IMR-90 (cell line): ENCODE results near the gene PRR14L. TPM values are rescaled to one million over a fixed set of nuclear protein-coding genes. Genes with fewer than 3 reads are reported as not detected.
A peak's percentile ranks its signal among the peaks of the same experiment; 100 is the strongest.

Source experiments
- ATAC-seq: fragments of 200-7000 bp; cut with Tn5 transposase; 2 replicates; pipeline ENCODE4 v1.9.1; 2020; ENCODE audit warnings: low read depth, mild to moderate bottlenecking, moderate library complexity
- BruUV-seq: library from RNA; stranded (reverse); fragments of 400-500 nt; replicated peaks from 2 replicates; lab custom pipeline; 2021; lab: Mats Ljungman, UMichigan
- CTCF ChIA-PET: fragments of 300-600 bp; formaldehyde crosslinking; extraction: SDS; loops from one replicate; lab custom pipeline; 2021; ENCODE audit warnings: antibody characterized with exemption; lab: Yijun Ruan, JAX
- POLR2A ChIA-PET: fragments of 300-600 bp; sonication (Branson Sonifier 250); formaldehyde crosslinking; loops from one replicate; lab custom pipeline; 2022; ENCODE audit warnings: antibody characterized with exemption; ENCODE audit not compliant: unreplicated experiment; lab: Charles Lee
- DNase-seq: peaks from one replicate; pipeline ENCODE4 v3.0.0; 2013
- H2AFZ ChIP-seq: replicated peaks from 2 replicates; pipeline ENCODE3; 2013; ENCODE audit warnings: low read length, mild to moderate bottlenecking; ENCODE audit not compliant: poor library complexity
- H2AK5ac ChIP-seq: 2 replicates; pipeline ENCODE4 v1.6.1; 2013; ENCODE audit warnings: low read depth, low read length, inconsistent platforms
- H2AK9ac ChIP-seq: replicated peaks from 2 replicates; pipeline ENCODE3; 2013; ENCODE audit warnings: mild to moderate bottlenecking, low read depth, low read length, moderate library complexity; ENCODE audit not compliant: poor library complexity
- H2BK120ac ChIP-seq: 2 replicates; pipeline ENCODE4 v1.6.1; 2013; ENCODE audit warnings: low read depth, low read length, inconsistent platforms
- H2BK15ac ChIP-seq: 3 replicates; pipeline ENCODE4 v1.6.1; 2013; ENCODE audit warnings: low read depth, low read length, inconsistent platforms
- H2BK20ac ChIP-seq: 2 replicates; pipeline ENCODE4 v1.6.1; 2013; ENCODE audit warnings: low read depth, mild to moderate bottlenecking, inconsistent platforms, low read length, moderate library complexity
- H2BK5ac ChIP-seq: 2 replicates; pipeline ENCODE4 v1.6.1; 2013; ENCODE audit warnings: mild to moderate bottlenecking, low read depth, low read length, inconsistent platforms; ENCODE audit not compliant: poor library complexity, severe bottlenecking
- H3K14ac ChIP-seq: replicated peaks from 2 replicates; pipeline ENCODE4 v1.6.1; 2013; ENCODE audit warnings: low read depth, low read length, inconsistent platforms
- H3K18ac ChIP-seq: 2 replicates; pipeline ENCODE4 v1.6.1; 2013; ENCODE audit warnings: low read depth, low read length, control low read depth
- H3K23ac ChIP-seq: 2 replicates; pipeline ENCODE4 v1.6.1; 2013; ENCODE audit warnings: low read depth, low read length, inconsistent platforms
- H3K27ac ChIP-seq: 2 replicates; pipeline ENCODE4 v1.5.1; 2013; ENCODE audit warnings: mild to moderate bottlenecking, control low read depth, low read length; ENCODE audit not compliant: insufficient read depth
- H3K27me3 ChIP-seq: 2 replicates; pipeline ENCODE4 v1.6.1; 2013; ENCODE audit warnings: low read length; ENCODE audit not compliant: control insufficient read depth, insufficient read depth
- H3K36me3 ChIP-seq: 2 replicates; pipeline ENCODE4 v1.6.1; 2013; ENCODE audit warnings: low read length, mixed read lengths; ENCODE audit not compliant: control insufficient read depth, insufficient read depth
- H3K4ac ChIP-seq: 2 replicates; pipeline ENCODE4 v1.6.1; 2013; ENCODE audit warnings: low read depth, low read length, inconsistent platforms
- H3K4me1 ChIP-seq: 2 replicates; pipeline ENCODE4 v1.6.1; 2013; ENCODE audit warnings: low read length, mixed read lengths; ENCODE audit not compliant: control insufficient read depth, insufficient read depth
- H3K4me2 ChIP-seq: 2 replicates; pipeline ENCODE4 v1.6.1; 2013; ENCODE audit warnings: low read depth, mild to moderate bottlenecking, control low read depth, low read length, moderate library complexity
- H3K4me3 ChIP-seq: 2 replicates; pipeline ENCODE4 v1.5.1; 2013; ENCODE audit warnings: low read depth, mild to moderate bottlenecking, control low read depth, low read length, moderate library complexity; ENCODE audit not compliant: insufficient read depth
- H3K56ac ChIP-seq: 2 replicates; pipeline ENCODE4 v1.6.1; 2013; ENCODE audit warnings: low read length, inconsistent platforms; ENCODE audit not compliant: insufficient read depth; ENCODE audit errors: extremely low read depth
- H3K79me1 ChIP-seq, 2 experiments: 2 replicates each; pipeline ENCODE4 v1.6.1; 2013; ENCODE audit warnings: low read length in 2 of 2, inconsistent platforms in 1 of 2, low read depth in 1 of 2
- H3K9ac ChIP-seq: 2 replicates; pipeline ENCODE4 v1.6.1; 2013; ENCODE audit warnings: low read depth, low read length, control low read depth
- H3K9me1 ChIP-seq: 2 replicates; pipeline ENCODE4 v1.6.1; 2013; ENCODE audit warnings: low read length, inconsistent platforms; ENCODE audit not compliant: insufficient read depth
- H3K9me3 ChIP-seq: 2 replicates; pipeline ENCODE4 v1.6.1; 2013; ENCODE audit warnings: low read length; ENCODE audit not compliant: control insufficient read depth, insufficient read depth
- H4K20me1 ChIP-seq: 2 replicates; pipeline ENCODE4 v1.6.1; 2013; ENCODE audit warnings: low read length, inconsistent platforms; ENCODE audit not compliant: insufficient read depth
- H4K5ac ChIP-seq: 2 replicates; pipeline ENCODE4 v1.6.1; 2013; ENCODE audit warnings: mild to moderate bottlenecking, low read depth, low read length, control low read depth
- H4K8ac ChIP-seq, 2 experiments: 2 replicates each; pipeline ENCODE4 v1.6.1; 2013; ENCODE audit warnings: low read depth in 2 of 2, low read length in 2 of 2, control low read depth in 1 of 2, inconsistent platforms in 1 of 2
- H4K91ac ChIP-seq: 2 replicates; pipeline ENCODE4 v1.6.1; 2013; ENCODE audit warnings: low read depth, low read length, inconsistent platforms; ENCODE audit not compliant: insufficient read depth
- BHLHE40 ChIP-seq: fragments of 150-350 bp; IDR thresholded peaks from 2 replicates; pipeline ENCODE4 v1.6.1; 2016; ENCODE audit warnings: mild to moderate bottlenecking, low read depth, low read length
- CEBPB ChIP-seq: IDR thresholded peaks from 2 replicates; pipeline ENCODE4 v1.6.1; 2012; ENCODE audit warnings: low read depth, low read length, improper control_type of control experiment
- CHD1 ChIP-seq: IDR thresholded peaks from 2 replicates; pipeline ENCODE4 v1.6.1; 2012; ENCODE audit warnings: low read depth, low read length, improper control_type of control experiment
- CTCF ChIP-seq: conservative IDR thresholded peaks from 2 replicates; pipeline ENCODE4 v1.5.1; 2012; ENCODE audit warnings: mild to moderate bottlenecking, low read depth, low read length, improper control_type of control experiment
- ELK1 ChIP-seq: fragments of 150-350 bp; IDR thresholded peaks from 2 replicates; pipeline ENCODE4 v1.6.1; 2016; ENCODE audit warnings: low read depth, mild to moderate bottlenecking, low read length, moderate library complexity, borderline replicate concordance
- FOS ChIP-seq: fragments of 150-350 bp; IDR thresholded peaks from 2 replicates; pipeline ENCODE4 v1.6.1; 2016; ENCODE audit warnings: low read depth, low read length
- MAFK ChIP-seq: IDR thresholded peaks from 2 replicates; pipeline ENCODE4 v1.6.1; 2012; ENCODE audit warnings: low read depth, low read length, improper control_type of control experiment
- MAZ ChIP-seq: IDR thresholded peaks from 2 replicates; pipeline ENCODE4 v1.6.1; 2012; ENCODE audit warnings: low read depth, mild to moderate bottlenecking, low read length, improper control_type of control experiment, moderate library complexity, borderline replicate concordance
- MXI1 ChIP-seq: IDR thresholded peaks from 2 replicates; pipeline ENCODE4 v1.6.1; 2012; ENCODE audit warnings: low read depth, mild to moderate bottlenecking, low read length, moderate library complexity, borderline replicate concordance
- NFE2L2 ChIP-seq: fragments of 150-350 bp; IDR thresholded peaks from 2 replicates; pipeline ENCODE4 v1.6.1; 2016; ENCODE audit warnings: low read depth, mild to moderate bottlenecking, low read length
- POLR2A ChIP-seq: IDR thresholded peaks from 2 replicates; pipeline ENCODE4 v1.6.1; 2012; ENCODE audit warnings: mild to moderate bottlenecking, low read depth, low read length
- RAD21 ChIP-seq: IDR thresholded peaks from 2 replicates; pipeline ENCODE4 v1.6.1; 2012; ENCODE audit warnings: low read length, improper control_type of control experiment
- RCOR1 ChIP-seq: IDR thresholded peaks from 2 replicates; pipeline ENCODE4 v1.6.1; 2012; ENCODE audit warnings: mild to moderate bottlenecking, low read length, improper control_type of control experiment; ENCODE audit not compliant: insufficient replicate concordance
- RFX5 ChIP-seq: IDR thresholded peaks from 2 replicates; pipeline ENCODE4 v1.8.0; 2012; ENCODE audit warnings: low read depth, mild to moderate bottlenecking, low read length, moderate library complexity
- SMC3 ChIP-seq: fragments of 150-350 bp; IDR thresholded peaks from 2 replicates; pipeline ENCODE4 v1.6.1; 2016; ENCODE audit warnings: low read depth, mild to moderate bottlenecking, antibody characterized with exemption, low read length, moderate library complexity
- USF2 ChIP-seq: fragments of 150-350 bp; IDR thresholded peaks from 2 replicates; pipeline ENCODE4 v1.6.1; 2017; ENCODE audit warnings: mild to moderate bottlenecking, antibody characterized with exemption, low read length, low read depth
- WGBS, 2 experiments: methylation state at CpG; one replicate each; pipeline versions ENCODE4 v1.1.5 to v1.1.7; 2013; ENCODE audit warnings: missing lambda C conversion rate in 2 of 2; ENCODE audit not compliant: insufficient read length in 1 of 2; ENCODE audit errors: extremely low coverage in 2 of 2; 5-methylcytosine and 5-hydroxymethylcytosine counted together
- dilution Hi-C: fragments of 300-500 bp; cut with HindIII; formaldehyde crosslinking; loops from one replicate; pipeline ENCODE4 v1.14.3; 2018; ENCODE audit warnings: low sequenced_read_pairs; ENCODE audit not compliant: unreplicated experiment
- in situ Hi-C: fragments of 300-500 bp; cut with MboI; formaldehyde crosslinking; loops from 3 replicates; pipeline ENCODE4 v1.14.3; 2019; ENCODE audit warnings: low sequenced_read_pairs, inconsistent platforms, mixed read lengths
- intact Hi-C: fragments of 100-400 bp; cut with micrococcal nuclease; formaldehyde crosslinking; loops from 2 replicates; pipeline ENCODE4 v1.10.0; 2022
- polyA plus RNA-seq, 3 experiments: library from polyadenylated mRNA; depleted of rRNA; stranded (reverse); fragments of >200 nt; gene quantifications; 2 replicates each; pipeline ENCODE4 v1.2.3, GENCODE V29; 2012; ENCODE audit warnings: low replicate concordance in 1 of 3
- total RNA-seq: library from RNA; depleted of rRNA; stranded (reverse); fragments of >200 nt; gene quantifications from 2 replicates; pipeline ENCODE4 v1.2.3, GENCODE V29; 2012

Gene PRR14L
- total and polyA plus RNA-seq, 2 of the 4 experiments (the other 2 are of a cell fraction) = 9.0 to 19.7 TPM

- TF ChIP-seq FOS (no peak), RAD21 (no peak), SMC3 (no peak), CHD1 (no peak), USF2 (no peak), POLR2A (no peak), BHLHE40 (no peak), CTCF (no peak), ELK1 (no peak), MAFK (no peak), RFX5 (no peak), MXI1 (no peak), RCOR1 (no peak), NFE2L2 (no peak), MAZ (no peak), CEBPB (no peak)
- Histone ChIP-seq H3K27me3 (no peaks in the 10 kb centered on the region), H3K4me3 (no peak overlapping the region), H3K9ac (no peak overlapping the region), H3K4me1 (no peaks in the 10 kb centered on the region), H3K14ac (no peak overlapping the region), H4K8ac (no peak overlapping the region), H2BK120ac (no peak overlapping the region), H3K4ac (no peak overlapping the region), H2BK20ac (no peak overlapping the region), H3K36me3 (peaks cover 34% of the 10 kb centered on the region), H2AFZ (no peak overlapping the region), H3K23ac (no peak overlapping the region), H3K9me3 (no peaks in the 10 kb centered on the region), H4K20me1 (no peaks in the 10 kb centered on the region), H3K56ac (no peak overlapping the region), H2AK5ac (no peak overlapping the region), H4K91ac (no peak overlapping the region), H3K4me2 (no peak overlapping the region), H2AK9ac (peak overlapping the region; percentile 18), H4K5ac (no peak overlapping the region), H3K9me1 (peaks cover 10% of the 10 kb centered on the region), H2BK5ac (no peak overlapping the region), H3K27ac (no peak overlapping the region), H2BK15ac (no peak overlapping the region), H3K79me1 (peaks cover 16 to 20% of the 10 kb centered on the region in 2 experiments; a peak in 3 of 4 replicates), H3K18ac (no peak overlapping the region)
- DNase-seq = no peak
- CTCF ChIA-PET = interaction anchor here (0.7 kb wide), 1 partner anchor 12 kb away, joined by 3 read pairs; no protein-coding TSS in a partner anchor
- no TSS peak for BruUV-seq
- ATAC-seq = no peak
- POLR2A ChIA-PET = no interaction called here
- WGBS, 2 experiments = 87% methylated on average over 3 of the region's 4 CpGs; no CpG with 5 or more reads in 1 of the 2 experiments
- in situ Hi-C loops = loop anchor here (25.0 kb wide), 1 partner anchor 392 kb away; no protein-coding TSS in a partner anchor
- dilution Hi-C loops = no loop called here
- intact Hi-C loops = no loop called here
These were observed 54.5 kb downstream of the PRR14L start for GRCh38 chr22:31695423-31695822.
